Activated CD8-positive, alpha-beta memory T cell treated with anti-CD3 and anti-CD28 coated beads, Interleukin-2, amount 50 U/mL, for 24 hours (primary cell): Measurements from ENCODE around the gene UBALD2.

Experiments used
- DNase-seq: peaks from one replicate; pipeline ENCODE4 v3.0.0-alpha.2; 2020; ENCODE audit errors: extremely low read depth

Gene UBALD2

DNA sequence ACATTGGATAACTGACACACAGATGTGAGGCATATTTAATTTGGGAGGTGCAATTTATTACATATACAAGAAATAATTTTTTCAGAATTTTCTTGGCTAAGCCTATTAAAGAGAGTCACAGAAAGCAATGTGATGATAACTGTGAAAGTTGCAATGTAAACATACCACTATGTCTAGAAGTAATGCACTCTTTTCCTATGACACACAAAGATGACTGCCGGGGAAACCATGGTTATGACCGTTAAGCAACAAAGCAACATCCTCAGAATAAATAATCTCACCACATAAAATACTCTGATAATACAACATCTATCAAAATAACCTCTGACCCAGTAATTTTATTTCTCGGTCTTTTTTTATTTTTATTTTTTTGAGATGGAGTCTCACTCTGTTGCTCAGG lies 53.4 kb downstream of the UBALD2 start:
- DNase-seq: no peak
